H1 (cell line): ENCODE results near the gene ITGAV. TPM values are rescaled to one million over a fixed set of nuclear protein-coding genes. Genes with fewer than 3 reads are reported as not detected.

ENCODE experiments used
- BRCA1 ChIP-seq: IDR thresholded peaks from 2 replicates; pipeline ENCODE4 v1.6.1; 2012; ENCODE audit warnings: low read depth, low read length, improper control_type of control experiment
- CBX5 ChIP-seq: fragments of 300-800, 300-1000 bp; sonication (generic); IDR thresholded peaks from 2 replicates; pipeline ENCODE4 v1.7.1; 2016; ENCODE audit warnings: antibody characterized with exemption, low read length, low read depth
- CHD2 ChIP-seq: IDR thresholded peaks from 2 replicates; pipeline ENCODE4 v1.6.1; 2012; ENCODE audit warnings: low read length, improper control_type of control experiment
- CTCF ChIP-seq, 3 experiments: IDR thresholded peaks; 1 replicate in 2 of 3; 2 replicates in 1 of 3; pipeline versions ENCODE4 v1.5.1 to v1.6.1; 2011; ENCODE audit warnings: low read length in 3 of 3, mild to moderate bottlenecking in 3 of 3, inconsistent platforms in 2 of 3, low read depth in 1 of 3, moderate library complexity in 1 of 3; ENCODE audit not compliant: insufficient read depth in 1 of 3; ENCODE audit errors: control extremely low read depth in 1 of 3
- E2F6 ChIP-seq: IDR thresholded peaks from 2 replicates; pipeline ENCODE4 v1.6.1; 2012; ENCODE audit warnings: inconsistent platforms
- PHF8 ChIP-seq: fragments of 200-600 bp; sonication (generic); conservative IDR thresholded peaks from 2 replicates; pipeline ENCODE4 v1.7.1; 2012; ENCODE audit warnings: low read depth, mild to moderate bottlenecking, inconsistent platforms, low read length, moderate library complexity
- SAP30 ChIP-seq: fragments of 300-600 bp; sonication (generic); IDR thresholded peaks from 2 replicates; pipeline ENCODE4 v1.7.1; 2012; ENCODE audit warnings: low read length, moderate library complexity, mild to moderate bottlenecking, inconsistent platforms; ENCODE audit not compliant: insufficient read depth, insufficient replicate concordance
- SIX5 ChIP-seq: IDR thresholded peaks from 2 replicates; pipeline ENCODE4 v1.6.1; 2011; ENCODE audit warnings: mild to moderate bottlenecking, low read depth, low read length
- SP1 ChIP-seq: IDR thresholded peaks from 2 replicates; pipeline ENCODE4 v1.6.1; 2011; ENCODE audit warnings: low read depth, low read length
- TEAD4 ChIP-seq: IDR thresholded peaks from 2 replicates; pipeline ENCODE4 v1.6.1; 2012; ENCODE audit warnings: low read depth, low read length, inconsistent platforms, mixed read lengths
- polyA plus RNA-seq, 7 experiments: library from polyadenylated mRNA; depleted of rRNA in 3 of 7; stranded (reverse) in 5 of 7; unstranded in 2 of 7; fragments of >200 nt in 5 of 7; fragments of 200-250 nt in 2 of 7; gene quantifications; 1 replicate in 5 of 7; 2 replicates in 1 of 7; 4 replicates in 1 of 7; pipeline versions ENCODE4 v1.2.1 to v1.2.3, GENCODE V29; 2011 to 2013; ENCODE audit warnings: missing spikeins in 2 of 7, mixed read lengths in 2 of 7
- total RNA-seq: library from RNA; stranded (reverse); fragmentation: NEBNext Ultra II Directional; extraction: Animal tissue kit (Norgen Biotek cat#: 25700); gene quantifications from 2 replicates; pipeline ENCODE4 v1.2.1, GENCODE V29; 2021

ITGAV gene
- total and polyA plus RNA-seq, 2 of the 8 experiments (the other 6 are each of a cell fraction or from before 2014, with no cell fraction given), result 11.7 to 42.4 TPM

- TF ChIP-seq CTCF (IDR thresholded peaks at IDR 0.05; ENCODE audit: control extremely low read depth in 1 of 3, insufficient read depth in 1 of 3, low read depth in 1 of 3, low read length in 3 of 3) (no peak), CBX5 (no peak), E2F6 (no peak), PHF8 (no peak), SP1 (no peak), SAP30 (no peak), CHD2 (no peak), SIX5 (no peak), BRCA1 (no peak), TEAD4 (no peak)
- TF ChIP-seq, all 59 proteins: peak for 0
Measured at GRCh38 chr2:186594001-186594722, 4.3 kb downstream of the ITGAV start (continued).
